ENCODE measurements around the gene SELENON.

The SELENON gene

DNA sequence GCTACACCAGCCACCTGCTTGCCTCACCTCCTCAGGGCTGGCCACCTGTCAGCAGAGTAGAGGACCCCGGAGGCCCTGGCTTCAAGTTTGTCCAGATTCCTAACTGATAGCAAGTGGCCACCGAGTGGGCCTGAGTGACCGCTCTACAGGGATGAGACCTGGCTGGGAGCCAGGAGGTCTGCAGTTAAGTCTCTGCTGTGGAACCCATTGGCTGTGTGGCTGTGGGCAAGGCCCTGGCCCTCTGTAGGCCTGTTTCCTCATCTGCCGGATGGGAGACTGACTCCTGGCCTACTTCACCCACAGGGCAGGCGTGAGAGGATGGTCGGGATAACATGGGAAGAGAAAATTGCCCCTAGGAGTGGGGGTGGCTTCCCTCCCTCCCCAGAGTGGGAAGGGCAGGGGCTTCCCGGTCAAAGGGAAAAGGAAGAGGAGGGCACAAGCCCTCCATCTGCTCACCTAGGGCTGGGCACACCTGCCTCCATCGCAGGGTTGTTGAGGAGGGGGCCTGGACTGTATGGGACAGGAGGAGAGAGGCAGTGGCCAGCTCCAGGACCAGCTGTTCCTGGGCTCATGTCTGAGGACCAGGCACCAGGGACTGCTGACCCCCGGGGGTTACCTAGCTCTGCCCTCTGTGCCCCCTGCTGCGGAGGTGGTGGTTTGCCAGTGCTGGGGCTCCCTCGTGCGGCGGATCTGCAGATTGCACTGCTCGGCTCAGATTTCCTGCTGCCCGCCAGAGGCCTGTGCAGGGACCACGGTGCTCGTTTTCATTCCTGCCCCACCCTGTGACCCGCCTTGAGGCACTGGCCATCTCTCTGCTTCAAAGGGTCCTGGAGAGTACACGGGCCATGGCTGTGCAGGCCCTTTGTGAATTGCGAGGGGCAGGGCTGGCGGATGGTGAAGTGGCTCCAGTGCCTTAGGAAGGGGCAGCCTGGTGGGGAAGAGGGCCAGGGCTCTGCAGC is 10.6 kb downstream of the SELENON start:
- peak; percentile 49 for DNase-seq

- no peak for DNase-seq
Observed at GRCh38 chr1:25811384-25812082, 11.5 kb downstream of the SELENON start.

- DNase-seq: no peak
Observed at GRCh38 chr1:25813071-25813733, 13.2 kb downstream of the SELENON start.

DNA sequence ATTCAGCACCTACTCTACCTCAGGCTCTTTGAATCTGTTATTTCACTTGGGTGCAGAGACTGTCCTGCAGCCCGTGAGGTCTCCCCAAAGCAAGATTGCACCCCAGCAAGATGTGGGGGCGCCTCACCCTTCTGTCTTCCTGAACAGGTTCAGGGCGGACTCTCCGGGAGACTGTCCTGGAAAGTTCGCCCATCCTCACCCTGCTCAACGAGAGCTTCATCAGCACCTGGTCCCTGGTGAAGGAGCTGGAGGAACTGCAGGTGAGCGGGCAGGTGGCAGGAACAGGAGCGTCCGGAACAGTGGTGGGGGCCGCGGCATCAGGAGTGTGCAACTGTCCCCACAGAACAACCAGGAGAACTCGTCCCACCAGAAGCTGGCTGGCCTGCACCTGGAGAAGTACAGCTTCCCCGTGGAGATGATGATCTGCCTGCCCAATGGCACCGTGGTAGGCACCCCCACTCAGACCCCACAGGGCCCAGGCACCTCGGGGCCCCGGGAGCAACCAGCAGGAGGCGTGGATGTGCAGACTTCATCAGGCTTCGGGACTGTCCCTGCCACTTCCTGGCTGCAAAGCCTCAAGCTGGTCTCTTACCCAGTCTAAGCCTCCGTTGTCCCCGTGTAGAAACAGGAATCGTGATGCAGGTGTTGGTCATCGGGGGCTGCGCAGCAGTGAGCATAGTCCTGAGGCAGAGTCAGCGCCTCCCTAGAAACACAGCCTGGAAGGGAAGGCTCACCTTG is 13.9 kb downstream of the SELENON start:
- DNase-seq: no peak

GRCh38 chr1:25814549-25815087 is 14.6 kb downstream of the SELENON start:
- DNase-seq: no peak

GRCh38 chr1:25815208-25816111 is 15.5 kb downstream of the SELENON start:
- DNase-seq: no peak

DNA sequence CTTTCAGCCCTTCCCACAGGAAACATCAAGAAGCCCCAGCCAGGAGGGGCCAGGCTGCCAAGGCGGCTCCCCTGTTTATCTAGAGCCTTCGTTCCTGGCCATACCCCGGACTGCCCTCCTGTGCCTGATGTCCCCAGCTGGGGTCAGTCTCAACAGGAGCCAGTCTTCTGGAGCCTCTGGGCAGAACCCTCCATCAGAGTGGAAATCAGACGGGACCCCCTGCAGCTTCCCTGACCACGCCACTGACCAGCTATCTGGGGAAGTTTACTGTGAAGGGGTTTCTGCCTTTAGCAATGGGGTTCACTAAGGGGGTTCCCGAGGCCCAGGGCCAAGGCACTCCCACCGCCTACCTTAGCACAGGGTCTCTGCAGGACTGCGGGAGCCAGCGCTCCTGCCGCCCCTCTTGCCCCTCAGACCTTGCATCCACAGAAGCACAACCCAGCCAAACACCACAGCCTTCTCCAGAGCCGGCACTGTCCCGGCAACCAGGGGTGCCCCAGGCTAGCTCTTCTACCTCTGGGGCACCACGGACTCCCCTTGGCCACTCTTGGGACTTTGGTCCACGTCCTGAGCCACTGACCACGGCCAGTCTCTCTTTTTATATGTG is 16.2 kb downstream of the SELENON start:
- DNase-seq: no peak

DNA sequence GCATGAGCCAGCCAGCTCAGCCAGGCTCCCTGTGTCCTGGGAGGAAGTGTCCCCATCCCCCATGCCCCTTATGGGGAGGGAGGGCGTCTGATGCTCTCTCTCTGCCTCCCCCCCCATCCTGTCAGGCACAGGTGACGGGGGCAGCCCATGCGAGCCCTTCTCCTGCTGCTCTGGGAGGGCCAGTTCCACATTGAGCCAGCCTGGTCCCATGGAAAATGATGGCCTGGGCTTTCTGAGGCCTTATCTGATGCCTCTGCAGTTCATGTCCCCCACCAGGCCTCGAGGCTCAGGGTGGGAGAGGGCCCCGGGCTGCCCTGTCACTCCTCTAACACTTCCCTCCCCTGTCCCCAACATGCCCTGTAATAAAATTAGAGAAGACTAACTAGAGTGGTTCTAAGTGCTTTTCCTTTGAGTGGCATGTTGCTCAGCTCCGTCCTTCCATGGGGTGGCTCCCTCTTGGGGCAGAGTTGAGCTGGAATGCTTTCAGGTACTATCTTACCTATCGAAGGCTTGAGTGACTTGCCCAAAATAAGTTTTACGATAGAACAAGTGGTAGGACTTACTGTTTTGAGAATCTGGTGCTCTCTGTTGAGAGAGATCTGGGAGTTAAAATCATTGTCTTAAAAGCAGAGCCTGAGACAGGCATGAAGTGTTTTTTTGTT is 18.0 kb downstream of the SELENON start:
- no peak for DNase-seq

GRCh38 chr1:25818569-25818968 is 18.6 kb downstream of the SELENON start:
- no peak for DNase-seq

- DNase-seq: peak; percentile 90
Observed at GRCh38 chr1:25819491-25820246, 19.7 kb downstream of the SELENON start, which contains the start of gene MTFR1L. MTFR1L (plus strand) TSS chr1:25819954; CDS start chr1:25823105, 3,151 bp downstream.

- peak; percentile 40 for DNase-seq
Observed at GRCh38 chr1:25820247-25821111, 20.5 kb downstream of the SELENON start.

GRCh38 chr1:25821112-25821476 is 21.1 kb downstream of the SELENON start:
- DNase-seq: no peak

DNA sequence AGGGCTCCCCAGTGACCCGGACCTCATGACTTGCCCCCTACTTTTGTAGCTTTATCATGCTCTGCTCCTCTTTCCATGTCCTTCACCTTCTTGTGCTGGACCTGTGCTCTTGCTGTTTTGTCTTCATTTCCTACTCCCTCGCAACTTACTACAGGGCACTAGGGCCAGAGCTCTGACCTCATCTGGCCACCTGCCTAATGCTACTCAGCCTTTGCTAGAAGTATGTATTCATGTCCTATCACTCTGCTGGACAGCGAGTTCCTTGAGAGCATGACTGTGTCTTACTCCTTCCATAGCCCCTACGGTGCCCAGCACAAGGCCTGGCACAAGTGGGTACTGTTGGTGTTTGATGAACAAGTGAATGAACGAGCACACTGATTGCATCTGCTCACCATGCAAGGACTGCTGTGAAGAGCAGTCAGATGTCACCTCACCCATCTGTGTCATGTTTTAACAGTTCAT is 21.7 kb downstream of the SELENON start:
- no peak for DNase-seq

DNA sequence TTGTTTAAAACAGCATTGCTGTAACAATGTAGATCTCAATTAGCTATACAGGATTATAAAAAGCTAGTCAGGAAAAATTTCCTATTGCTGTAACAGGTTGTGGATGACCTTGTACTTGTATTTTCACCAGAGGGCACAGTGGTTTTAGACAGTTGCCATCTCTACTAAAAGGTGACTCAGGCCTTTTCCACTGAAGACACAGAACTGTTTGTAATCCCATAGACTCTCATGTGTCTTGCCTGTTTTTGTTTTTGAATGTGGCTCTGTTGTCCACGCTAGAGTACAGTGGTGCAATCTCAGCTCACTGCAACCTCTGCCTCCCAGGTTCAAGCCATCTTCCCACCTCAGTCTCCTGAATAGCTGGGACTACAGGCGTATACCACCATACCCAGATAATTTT is 25.6 kb downstream of the SELENON start:
- DNase-seq: no peak

GRCh38 chr1:25826571-25826970 is 26.6 kb downstream of the SELENON start:
- DNase-seq: no peak

- no peak for DNase-seq
Observed at GRCh38 chr1:25828491-25828890, 28.5 kb downstream of the SELENON start.

DNA sequence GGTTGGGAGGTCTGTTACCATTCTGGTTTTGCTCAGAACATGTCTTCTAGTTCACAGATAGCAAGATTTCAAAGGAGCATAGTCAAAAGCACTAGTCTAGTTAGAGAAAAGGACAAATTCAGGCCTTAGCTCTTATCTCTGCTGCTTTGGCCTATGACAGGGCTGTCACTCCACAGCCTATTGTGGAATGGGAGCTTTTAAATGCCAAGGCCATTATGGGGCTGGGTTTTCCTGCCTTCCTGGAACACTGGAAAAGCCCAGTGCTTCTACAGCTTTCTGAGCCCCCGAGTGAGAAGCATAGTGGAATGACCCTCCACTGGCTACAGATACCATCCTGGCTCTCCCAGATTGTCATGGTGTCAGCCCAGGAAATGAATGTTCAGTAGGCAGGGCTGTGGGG is 29.1 kb downstream of the SELENON start:
- no peak for DNase-seq

- no peak for DNase-seq
Observed at GRCh38 chr1:25831569-25832196, 31.7 kb downstream of the SELENON start.

Data from NK-92 treated with Interleukin-12 subunit alpha and Interleukin-12 subunit beta, amount 100 ng/mL, for 24 hours (cell line).